Kidney tubule cell (primary cell): ENCODE results near the gene MN1.

Experiments used
- DNase-seq: peaks from one replicate; pipeline ENCODE4 v3.0.0-alpha.2; 2018; ENCODE audit warnings: low spot score

MN1 gene

GRCh38 chr22:27711756-27712155, 89.8 kb downstream of the MN1 start:
- DNase-seq: no peak

GRCh38 chr22:27711012-27711411, 90.5 kb downstream of the MN1 start:
- no peak for DNase-seq

GRCh38 chr22:27709919-27710675, 91.5 kb downstream of the MN1 start:
- no peak for DNase-seq

DNA sequence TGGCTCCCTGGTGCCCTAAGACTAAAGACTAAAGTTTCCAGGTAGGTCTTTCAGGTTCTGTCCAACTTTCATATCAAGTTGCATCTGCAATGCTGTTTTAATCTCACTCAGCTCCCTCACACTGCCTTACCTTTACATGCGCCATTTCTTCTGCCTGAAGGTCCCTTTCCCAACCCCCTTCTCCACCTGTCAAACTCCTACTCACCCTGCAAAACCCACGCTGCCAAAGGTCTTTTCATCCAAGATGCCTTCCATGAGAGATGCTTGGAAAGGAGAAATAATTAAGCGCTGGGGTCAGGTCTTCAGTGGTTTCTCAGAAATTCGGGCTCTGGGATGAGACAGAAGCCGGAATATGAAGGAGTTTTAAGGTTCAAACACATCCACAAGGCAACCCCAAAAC, 95.1 kb downstream of the MN1 start:
- no peak for DNase-seq

DNA sequence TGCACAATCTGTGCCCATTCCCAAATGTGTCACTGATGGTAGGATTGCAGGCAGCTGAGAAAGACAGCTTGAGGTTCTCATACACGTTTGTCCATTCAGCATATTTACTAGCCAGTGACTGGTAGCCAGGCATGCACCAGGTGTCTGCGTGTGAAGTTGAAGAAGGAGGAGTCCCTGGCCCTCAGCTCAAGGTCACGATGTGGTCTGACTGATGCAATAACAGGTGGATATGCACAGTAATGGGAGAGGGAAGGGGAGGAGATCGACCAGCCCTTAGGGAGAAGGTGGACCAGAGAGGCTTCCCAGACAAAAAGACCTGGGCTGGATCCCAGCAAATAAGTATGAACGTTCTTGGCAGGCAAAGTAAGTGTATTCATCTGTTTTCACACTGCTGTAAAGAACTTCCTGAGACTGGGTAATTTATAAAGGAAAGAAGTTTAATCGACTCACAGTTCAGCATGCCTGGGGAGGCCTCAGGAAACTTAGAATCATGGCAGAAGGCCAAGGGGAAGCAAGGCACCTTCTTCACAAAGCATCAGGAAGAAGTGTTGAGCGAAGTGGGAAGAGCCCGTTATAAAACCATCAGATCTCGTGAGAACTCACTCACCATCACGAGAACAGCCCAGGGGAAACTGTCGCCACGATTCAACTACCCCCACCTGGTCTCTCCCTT, 96.0 kb downstream of the MN1 start:
- no peak for DNase-seq

DNA sequence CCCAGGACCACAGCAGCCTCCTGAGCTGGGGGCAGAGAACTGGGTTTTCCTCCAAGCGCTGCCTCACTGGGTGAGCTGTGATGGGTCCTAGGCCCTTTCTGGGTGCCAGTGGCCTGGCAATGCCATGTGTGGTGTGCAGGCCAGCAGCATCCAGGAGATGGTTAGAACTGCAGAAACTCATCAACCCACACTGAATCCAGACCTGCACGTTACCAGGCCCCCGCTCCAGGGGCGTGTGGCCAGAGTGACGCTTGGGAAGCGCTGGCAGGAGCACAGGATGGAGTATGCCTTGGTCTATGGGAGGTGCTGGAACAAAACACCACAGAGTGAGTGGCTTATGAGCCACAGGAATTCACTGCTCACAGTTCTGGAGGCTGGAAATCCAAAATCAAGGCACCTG, 97.0 kb downstream of the MN1 start:
- DNase-seq: no peak

DNA sequence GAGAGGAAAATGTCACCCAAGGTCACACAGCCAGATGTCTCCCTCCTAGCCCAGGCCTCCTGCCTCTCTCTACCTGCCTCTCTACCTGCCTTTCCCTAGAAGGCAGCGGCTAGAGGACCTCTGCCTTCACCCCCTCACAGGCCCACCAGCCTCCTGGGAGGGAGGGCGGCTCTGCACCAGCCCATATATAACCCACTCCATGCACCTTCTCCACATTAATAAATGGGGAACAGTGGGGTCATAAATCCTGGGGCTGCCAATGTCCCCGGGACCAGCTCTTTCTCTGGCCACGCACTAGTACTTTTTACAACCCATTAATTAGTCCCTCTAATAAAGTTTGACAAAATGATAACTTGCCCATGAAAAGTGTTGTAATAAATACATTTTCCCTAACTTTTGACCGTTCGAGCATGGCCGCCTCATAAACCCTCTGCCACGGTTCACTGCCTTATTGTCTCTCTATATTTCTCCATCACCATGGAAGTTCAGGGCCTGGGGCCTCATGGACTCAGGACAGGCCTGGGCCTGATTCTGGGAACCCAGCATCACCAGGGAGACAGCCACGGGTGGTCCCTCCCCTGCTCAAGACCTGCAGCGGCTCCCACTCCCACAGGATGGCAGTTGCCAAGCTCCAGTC, 102.1 kb downstream of the MN1 start:
- no peak for DNase-seq

DNA sequence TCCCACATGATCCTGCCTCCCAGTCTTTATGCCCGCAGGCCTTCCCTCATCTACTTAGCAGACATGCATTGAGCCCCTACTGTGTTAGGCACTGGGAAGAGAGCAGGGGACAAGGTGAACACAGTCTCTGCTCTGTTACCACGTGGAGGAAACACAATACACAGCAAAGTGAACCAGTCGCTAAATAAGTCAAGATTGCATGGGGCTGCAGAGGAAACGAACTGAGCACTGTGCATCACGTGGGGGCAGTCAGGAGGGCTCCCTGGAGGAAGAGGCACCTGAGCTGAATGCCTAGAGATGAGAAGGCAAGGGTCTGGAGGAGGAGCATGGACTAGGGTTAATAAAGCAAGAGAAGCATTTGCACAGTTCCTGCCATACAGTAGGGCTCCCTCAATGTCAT, 102.7 kb downstream of the MN1 start:
- DNase-seq: no peak
